ENCODE data around the gene CCDC190. TPM values are rescaled to one million over a fixed set of nuclear protein-coding genes. Genes with fewer than 3 reads are reported as not detected.

The CCDC190 gene
- total RNA-seq, 1 experiment from 2014 or later: not detected

DNA sequence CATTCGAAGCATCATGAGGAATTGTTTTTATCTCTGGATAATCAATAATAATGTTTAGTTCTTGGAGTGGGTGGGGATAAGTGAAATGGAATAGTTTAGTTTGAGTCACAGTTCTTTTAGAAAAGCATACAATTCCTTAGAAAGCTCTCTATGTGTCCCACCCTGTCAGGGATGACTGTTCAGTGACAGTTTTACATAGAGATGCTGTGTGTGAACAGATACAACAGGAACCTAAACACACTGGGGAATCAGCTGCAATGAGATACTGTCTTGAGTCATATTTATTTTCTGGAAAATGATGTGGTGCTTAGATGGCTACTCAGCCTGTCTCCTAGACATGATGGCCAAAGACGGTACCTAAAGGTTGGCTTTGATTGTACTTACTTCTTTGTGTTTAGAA is 25.7 kb upstream of the CCDC190 start:
- Histone ChIP-seq H4K20me1 (ENCODE audit: insufficient read depth) (no peaks in the 10 kb centered on the region), H3K9me2 (ENCODE audit: insufficient read depth) (no peaks in the 10 kb centered on the region), H3K27ac (no peak overlapping the region), H3K79me2 (ENCODE audit: low read depth) (no peaks in the 10 kb centered on the region), H3F3A (ENCODE audit: insufficient read depth, low read depth) (no peaks in the 10 kb centered on the region), H3K9me3 (ENCODE audit: insufficient read depth, low read depth) (no peaks in the 10 kb centered on the region), H2AFZ (no peak overlapping the region), H3K27me3 (ENCODE audit: insufficient read depth, low read depth) (no peaks in the 10 kb centered on the region), H3K4me2 (no peak overlapping the region), H3K4me1 (replicated peaks; ENCODE audit: insufficient read depth) (no peaks in the 10 kb centered on the region), H3K36me3 (ENCODE audit: low read depth) (no peaks in the 10 kb centered on the region), H3K4me3 (no peak overlapping the region)
- no peak for DNase-seq
- ChIA-PET POLR2A (ENCODE audit: unreplicated experiment) (interaction anchor here (0.5 kb wide), 1 partner anchor 581 kb away, joined by 3 read pairs; no protein-coding TSS in a partner anchor), CTCF (no interaction called here)
- no TSS peak for BruUV-seq (replicated peaks)
- intact Hi-C loops (cut with micrococcal nuclease; ENCODE audit: unreplicated experiment): loop anchor here (5.0 kb wide), 1 partner anchor 56 kb away; no protein-coding TSS in a partner anchor
- no peak for TF ChIP-seq EZH2 (IDR thresholded peaks at IDR 0.05; ENCODE audit: low read depth)
- TF ChIP-seq, protein P1, sequence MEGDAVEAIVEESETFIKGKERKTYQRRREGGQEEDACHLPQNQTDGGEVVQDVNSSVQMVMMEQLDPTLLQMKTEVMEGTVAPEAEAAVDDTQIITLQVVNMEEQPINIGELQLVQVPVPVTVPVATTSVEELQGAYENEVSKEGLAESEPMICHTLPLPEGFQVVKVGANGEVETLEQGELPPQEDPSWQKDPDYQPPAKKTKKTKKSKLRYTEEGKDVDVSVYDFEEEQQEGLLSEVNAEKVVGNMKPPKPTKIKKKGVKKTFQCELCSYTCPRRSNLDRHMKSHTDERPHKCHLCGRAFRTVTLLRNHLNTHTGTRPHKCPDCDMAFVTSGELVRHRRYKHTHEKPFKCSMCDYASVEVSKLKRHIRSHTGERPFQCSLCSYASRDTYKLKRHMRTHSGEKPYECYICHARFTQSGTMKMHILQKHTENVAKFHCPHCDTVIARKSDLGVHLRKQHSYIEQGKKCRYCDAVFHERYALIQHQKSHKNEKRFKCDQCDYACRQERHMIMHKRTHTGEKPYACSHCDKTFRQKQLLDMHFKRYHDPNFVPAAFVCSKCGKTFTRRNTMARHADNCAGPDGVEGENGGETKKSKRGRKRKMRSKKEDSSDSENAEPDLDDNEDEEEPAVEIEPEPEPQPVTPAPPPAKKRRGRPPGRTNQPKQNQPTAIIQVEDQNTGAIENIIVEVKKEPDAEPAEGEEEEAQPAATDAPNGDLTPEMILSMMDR (conservative IDR thresholded peaks at IDR 0.05): no peak

DNA sequence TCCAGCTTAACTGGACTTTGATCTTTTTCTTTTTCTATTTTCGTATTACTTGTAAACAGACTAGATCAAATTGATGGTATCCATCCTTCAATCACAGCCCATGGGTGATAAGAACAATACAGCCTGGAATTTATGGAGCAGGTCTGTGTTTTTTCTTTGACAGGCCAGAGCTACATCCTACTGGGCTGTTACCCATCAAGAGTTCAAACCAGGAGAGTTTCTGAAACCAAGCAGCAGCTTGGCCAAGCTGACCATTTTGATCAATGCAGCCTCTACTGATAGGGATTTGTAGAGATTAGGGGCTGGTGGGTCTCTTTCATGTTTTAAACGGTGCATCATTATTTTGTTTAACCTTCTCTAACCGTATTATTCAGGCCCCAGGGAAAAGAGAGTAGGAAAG is 24.3 kb upstream of the CCDC190 start:
- Histone ChIP-seq H3K36me3 (ENCODE audit: low read depth) (no peaks in the 10 kb centered on the region), H3F3A (ENCODE audit: insufficient read depth, low read depth) (no peaks in the 10 kb centered on the region), H4K20me1 (ENCODE audit: insufficient read depth) (no peaks in the 10 kb centered on the region), H2AFZ (no peak overlapping the region), H3K4me1 (replicated peaks; ENCODE audit: insufficient read depth) (no peaks in the 10 kb centered on the region), H3K27me3 (ENCODE audit: insufficient read depth, low read depth) (no peaks in the 10 kb centered on the region), H3K9me2 (ENCODE audit: insufficient read depth) (no peaks in the 10 kb centered on the region), H3K4me3 (no peak overlapping the region), H3K27ac (no peak overlapping the region), H3K79me2 (ENCODE audit: low read depth) (no peaks in the 10 kb centered on the region), H3K4me2 (no peak overlapping the region), H3K9me3 (ENCODE audit: insufficient read depth, low read depth) (no peaks in the 10 kb centered on the region)
- no peak for DNase-seq
- CTCF ChIA-PET: no interaction called here
- TF ChIP-seq EZH2 (IDR thresholded peaks at IDR 0.05; ENCODE audit: low read depth): no peak
- TF ChIP-seq, protein P1 (conservative IDR thresholded peaks at IDR 0.05): no peak
- BruUV-seq (replicated peaks): no TSS peak
- POLR2A ChIA-PET (ENCODE audit: unreplicated experiment): interaction anchor here (0.7 kb wide), 1 partner anchor 63 kb away, joined by 6 read pairs; no protein-coding TSS in a partner anchor
- intact Hi-C loops (cut with micrococcal nuclease; ENCODE audit: unreplicated experiment): loop anchor here (5.0 kb wide), 1 partner anchor 57 kb away; no protein-coding TSS in a partner anchor

DNA sequence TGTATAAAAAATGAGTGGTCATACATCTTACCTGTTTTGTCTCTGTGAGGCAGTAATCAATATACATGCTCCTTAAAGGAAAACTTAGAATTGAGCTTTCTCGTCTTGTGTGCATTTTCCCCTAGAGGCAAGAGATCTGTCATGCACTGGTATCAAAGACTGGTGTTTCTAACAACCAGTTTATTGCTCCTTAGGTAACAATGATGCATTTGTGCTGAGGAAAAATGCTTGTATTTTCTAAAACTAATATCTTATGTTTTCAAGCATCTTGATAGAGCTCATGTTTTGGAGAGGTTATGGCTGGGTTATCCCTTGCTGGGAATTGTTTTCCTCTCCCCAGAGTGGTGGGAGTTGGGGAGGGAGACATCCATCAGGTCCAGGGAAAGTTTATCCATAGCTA is 23.9 kb upstream of the CCDC190 start:
- Histone ChIP-seq H3K9me2 (ENCODE audit: insufficient read depth) (no peaks in the 10 kb centered on the region), H3K4me2 (no peak overlapping the region), H3K9me3 (ENCODE audit: insufficient read depth, low read depth) (no peaks in the 10 kb centered on the region), H4K20me1 (ENCODE audit: insufficient read depth) (no peaks in the 10 kb centered on the region), H2AFZ (no peak overlapping the region), H3K27me3 (ENCODE audit: insufficient read depth, low read depth) (no peaks in the 10 kb centered on the region), H3K27ac (no peak overlapping the region), H3F3A (ENCODE audit: insufficient read depth, low read depth) (no peaks in the 10 kb centered on the region), H3K36me3 (ENCODE audit: low read depth) (no peaks in the 10 kb centered on the region), H3K79me2 (ENCODE audit: low read depth) (no peaks in the 10 kb centered on the region), H3K4me3 (no peak overlapping the region), H3K4me1 (replicated peaks; ENCODE audit: insufficient read depth) (no peaks in the 10 kb centered on the region)
- TF ChIP-seq EZH2 (IDR thresholded peaks at IDR 0.05; ENCODE audit: low read depth): no peak
- TF ChIP-seq, protein P1 (conservative IDR thresholded peaks at IDR 0.05): no peak
- intact Hi-C loops (cut with micrococcal nuclease; ENCODE audit: unreplicated experiment): loop anchor here (5.0 kb wide), 1 partner anchor 57 kb away; no protein-coding TSS in a partner anchor
- CTCF ChIA-PET: no interaction called here
- BruUV-seq (replicated peaks): no TSS peak
- DNase-seq: no peak
- POLR2A ChIA-PET (ENCODE audit: unreplicated experiment): no interaction called here

All from PC-9 (cell line).